Colon (tissue), 2 donors: ENCODE data around the gene ZBTB7C.

Source experiments
- FAIRE-seq: peaks from 2 replicates; lab custom pipeline; 2012; peaks lifted over from hg19 to GRCh38; lab: Jason Lieb, UNC
- donor health status: control.
- donor health status: control.

The ZBTB7C gene

DNA sequence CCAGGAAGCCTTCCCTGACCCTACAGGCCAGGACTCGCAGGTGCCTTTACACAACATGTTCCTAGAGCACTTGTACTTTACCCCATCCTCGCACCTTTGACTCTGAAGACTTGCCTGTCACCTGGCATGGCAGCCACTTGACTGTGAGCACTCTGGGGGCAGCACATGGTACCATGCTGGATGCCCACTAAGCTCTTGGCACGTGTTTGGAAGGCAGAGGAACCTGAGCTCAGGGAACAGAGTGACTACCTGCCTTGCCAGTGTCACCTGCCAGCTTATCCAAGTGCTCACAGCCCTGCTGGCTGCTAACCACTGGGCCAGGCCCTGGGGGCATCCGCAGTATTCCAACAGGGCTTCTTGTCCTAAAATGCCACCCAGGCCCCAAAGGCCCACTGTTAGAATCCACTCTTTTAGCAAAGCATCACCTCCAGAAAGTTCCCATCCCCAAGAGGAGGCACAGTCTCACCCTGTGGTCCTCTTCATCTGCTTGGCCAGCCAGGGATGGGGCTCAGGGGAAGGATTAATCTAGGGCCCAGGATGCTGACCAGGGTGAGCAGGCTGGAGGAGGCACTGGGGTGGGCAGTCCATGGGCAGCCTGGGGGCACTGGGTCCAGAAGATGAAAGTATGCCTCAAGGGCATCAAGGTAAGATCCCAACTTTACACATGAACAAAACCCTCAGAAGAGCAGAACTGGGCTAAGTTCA, 57.0 kb downstream of the ZBTB7C start:
- no peak for FAIRE-seq

- FAIRE-seq: no peak
Observed at GRCh38 chr18:48351216-48352050, 57.8 kb downstream of the ZBTB7C start.

DNA sequence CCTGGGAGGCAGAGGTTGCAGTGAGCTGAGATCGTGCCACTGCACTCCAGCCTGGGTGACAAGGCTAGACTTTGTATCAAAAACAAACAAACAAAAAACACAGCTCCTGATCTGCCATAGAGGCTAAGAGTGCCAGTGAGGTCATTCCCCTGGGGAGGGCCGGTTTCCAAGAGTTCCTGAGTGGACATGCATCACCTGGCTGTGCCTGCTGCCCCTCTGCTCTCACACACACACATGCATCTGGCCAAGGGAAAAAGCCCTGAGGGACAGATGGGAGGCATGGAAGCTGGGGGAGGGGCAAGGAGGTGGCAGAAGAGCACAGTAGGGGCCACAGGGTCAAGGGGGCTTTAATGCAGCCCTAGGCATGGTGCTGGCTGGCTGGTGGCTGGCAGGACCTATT, 60.4 kb downstream of the ZBTB7C start:
- FAIRE-seq: no peak

GRCh38 chr18:48347756-48348326, 61.3 kb downstream of the ZBTB7C start:
- FAIRE-seq: no peak

DNA sequence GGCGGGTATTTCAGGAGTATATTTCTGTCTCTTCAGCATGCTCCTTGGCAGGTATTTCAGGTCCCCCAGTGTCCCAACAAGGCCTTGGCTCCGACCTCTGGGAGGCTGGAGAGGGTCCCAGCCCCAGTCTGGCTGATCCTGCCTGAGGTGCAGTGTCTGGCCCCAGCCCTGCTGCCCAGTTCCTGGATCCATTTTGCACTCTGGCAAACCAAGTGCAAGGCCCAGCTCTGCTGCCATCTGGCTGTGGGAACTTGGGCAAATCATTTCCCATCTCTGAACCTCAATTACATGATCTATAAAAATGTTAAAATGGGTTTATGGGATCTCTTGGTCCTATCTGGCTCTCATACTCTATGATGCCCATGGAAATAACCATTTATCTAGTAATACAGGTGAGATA, 63.6 kb downstream of the ZBTB7C start:
- FAIRE-seq: no peak

DNA sequence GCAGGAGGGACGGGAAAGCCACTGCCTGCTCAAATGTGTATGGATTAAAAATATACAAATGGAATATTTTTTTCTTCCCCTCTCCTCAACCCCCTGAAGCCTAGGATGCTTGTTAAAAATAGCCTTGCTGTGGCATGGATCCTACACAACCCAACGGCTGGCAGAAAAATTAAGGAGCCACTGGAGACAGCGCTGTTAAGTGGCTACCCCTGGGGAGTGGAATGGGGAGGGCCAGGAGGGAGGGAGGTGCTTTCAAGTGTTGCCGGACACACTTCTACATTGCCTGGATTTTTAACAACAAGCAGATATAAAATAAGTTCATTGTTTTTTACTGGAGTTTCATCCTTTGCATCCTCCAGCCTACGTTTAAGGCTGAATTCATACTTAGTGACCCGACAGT, 66.6 kb downstream of the ZBTB7C start:
- no peak for FAIRE-seq

DNA sequence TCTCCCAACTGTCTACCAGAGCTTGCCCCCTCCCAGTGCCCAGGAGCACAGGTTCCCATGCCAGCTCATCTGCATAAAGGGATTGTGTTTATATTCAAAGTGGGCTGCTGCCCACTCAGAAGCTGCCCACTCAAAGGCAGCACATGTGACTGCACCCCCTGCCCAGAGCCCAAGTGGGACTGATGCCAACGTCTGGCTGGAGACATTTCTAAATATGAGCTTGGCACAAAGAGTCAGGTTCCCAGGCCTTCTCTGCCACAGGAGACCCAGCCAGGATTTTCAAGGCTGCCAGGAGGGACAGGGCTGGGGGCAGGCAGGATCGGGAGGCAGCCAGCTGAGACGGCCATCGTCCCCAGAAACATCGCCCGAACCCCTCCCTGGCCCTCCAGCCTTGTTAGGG, 67.1 kb downstream of the ZBTB7C start:
- FAIRE-seq: no peak

- no peak for FAIRE-seq
Observed at GRCh38 chr18:48340560-48340959, 68.6 kb downstream of the ZBTB7C start.

- no peak for FAIRE-seq
Observed at GRCh38 chr18:48339692-48340091, 69.5 kb downstream of the ZBTB7C start.

GRCh38 chr18:48338915-48339314, 70.3 kb downstream of the ZBTB7C start:
- FAIRE-seq: no peak

DNA sequence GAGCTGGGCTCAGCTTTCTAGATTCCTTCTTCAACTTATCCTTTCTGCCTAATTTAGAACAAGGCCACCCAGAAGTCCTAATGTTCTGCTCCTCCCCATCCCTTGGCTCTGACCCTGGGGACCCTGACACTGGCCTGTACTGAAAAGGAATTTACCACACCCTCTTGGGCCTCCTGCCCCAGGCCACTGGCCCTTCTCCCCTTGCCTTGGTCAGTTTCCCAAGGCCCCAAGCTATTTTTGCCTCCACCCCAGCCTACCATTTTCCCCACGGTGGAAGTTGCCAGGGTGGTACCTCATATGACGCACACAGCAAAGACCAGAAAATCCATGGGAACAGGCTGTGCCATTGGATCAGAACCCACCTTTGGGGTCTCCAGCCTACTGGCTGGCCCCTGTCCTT, 72.1 kb downstream of the ZBTB7C start:
- no peak for FAIRE-seq

- no peak for FAIRE-seq
Observed at GRCh38 chr18:48336332-48336731, 72.9 kb downstream of the ZBTB7C start.

GRCh38 chr18:48335829-48336228, 73.4 kb downstream of the ZBTB7C start:
- FAIRE-seq: no peak

DNA sequence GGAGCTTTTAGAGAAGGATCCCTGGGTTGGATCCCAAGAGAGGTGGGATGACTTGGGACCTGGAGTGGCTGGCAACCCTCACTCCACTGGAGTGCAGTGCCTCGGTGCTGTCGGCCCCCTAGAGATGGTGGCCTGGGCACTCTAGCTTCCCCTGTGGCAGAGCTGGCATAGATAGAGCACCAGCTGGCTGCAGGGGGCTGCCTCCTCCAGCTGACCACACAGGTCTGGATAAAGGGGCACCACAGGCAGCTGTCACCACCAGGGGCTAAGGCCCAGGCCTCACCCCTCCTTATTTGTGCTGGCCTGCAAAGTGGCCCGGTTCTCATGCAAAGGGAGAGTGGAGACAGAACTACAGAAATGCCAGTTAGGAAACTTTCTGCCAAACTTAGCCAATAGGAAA, 74.3 kb downstream of the ZBTB7C start:
- FAIRE-seq: no peak

DNA sequence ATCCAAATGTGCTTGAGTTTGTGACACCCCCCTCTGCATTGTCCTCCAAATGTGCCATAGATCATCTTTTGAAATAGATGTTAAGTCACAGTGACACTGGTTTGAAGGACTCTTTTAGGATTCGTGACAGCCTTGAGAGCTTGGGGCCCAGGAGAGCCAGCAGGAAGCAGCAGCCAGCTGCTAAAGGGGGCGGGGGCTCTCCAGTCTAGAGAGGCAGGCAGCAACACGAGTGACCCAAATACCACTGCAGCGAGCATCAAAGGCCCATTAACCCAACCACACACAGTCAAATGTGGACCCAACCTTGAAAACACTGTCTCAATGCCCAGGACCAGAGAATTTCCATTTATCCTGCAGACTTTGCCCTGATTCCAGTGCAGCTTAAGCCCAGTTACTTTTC, 75.6 kb downstream of the ZBTB7C start:
- no peak for FAIRE-seq

DNA sequence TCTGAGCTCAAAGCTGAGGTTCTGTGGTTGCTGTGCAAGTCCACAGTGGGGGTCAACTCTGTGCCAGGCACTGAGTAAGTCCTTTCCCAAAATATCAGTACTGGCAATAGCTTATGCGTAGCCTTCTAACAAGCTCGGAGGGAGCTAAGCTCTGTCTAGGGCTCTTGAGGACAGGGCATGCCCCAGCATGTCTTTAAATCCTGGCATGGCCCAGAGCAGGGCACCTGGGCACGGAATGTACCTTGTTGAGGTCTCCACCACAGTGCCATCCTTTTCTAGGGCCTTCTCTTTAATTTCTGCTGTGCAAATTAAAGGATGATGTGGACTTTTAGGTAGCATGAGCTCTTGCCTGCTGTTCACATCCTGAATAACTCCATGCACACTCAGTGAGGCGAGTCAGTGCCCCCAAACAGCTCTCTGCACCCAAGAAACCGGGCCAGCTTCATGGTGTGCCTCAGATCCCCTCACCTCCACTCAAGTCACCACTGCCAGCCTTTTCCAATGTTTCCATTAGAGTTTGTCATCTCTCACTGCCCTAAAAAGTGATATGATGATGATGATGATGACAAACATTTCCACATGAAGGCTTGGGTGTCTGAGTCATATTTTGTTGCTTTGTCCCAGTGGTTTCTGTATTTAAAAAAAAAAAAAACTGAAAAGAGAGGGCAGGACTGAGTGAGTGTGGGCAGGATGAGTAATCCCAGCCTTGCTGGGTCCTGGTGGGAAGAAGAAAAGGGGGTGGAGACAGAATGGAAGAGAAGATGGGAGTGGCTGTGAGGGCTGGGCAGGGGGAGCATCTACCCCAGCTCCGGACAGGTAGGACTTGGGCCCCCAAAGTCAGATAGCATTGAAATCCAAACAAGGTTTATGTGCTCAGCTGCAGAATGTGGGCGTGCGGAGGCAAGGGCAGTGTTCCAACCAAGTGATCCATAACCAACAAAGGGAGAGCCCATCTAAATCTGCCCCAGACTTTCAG, 78.9 kb downstream of the ZBTB7C start:
- FAIRE-seq: no peak

DNA sequence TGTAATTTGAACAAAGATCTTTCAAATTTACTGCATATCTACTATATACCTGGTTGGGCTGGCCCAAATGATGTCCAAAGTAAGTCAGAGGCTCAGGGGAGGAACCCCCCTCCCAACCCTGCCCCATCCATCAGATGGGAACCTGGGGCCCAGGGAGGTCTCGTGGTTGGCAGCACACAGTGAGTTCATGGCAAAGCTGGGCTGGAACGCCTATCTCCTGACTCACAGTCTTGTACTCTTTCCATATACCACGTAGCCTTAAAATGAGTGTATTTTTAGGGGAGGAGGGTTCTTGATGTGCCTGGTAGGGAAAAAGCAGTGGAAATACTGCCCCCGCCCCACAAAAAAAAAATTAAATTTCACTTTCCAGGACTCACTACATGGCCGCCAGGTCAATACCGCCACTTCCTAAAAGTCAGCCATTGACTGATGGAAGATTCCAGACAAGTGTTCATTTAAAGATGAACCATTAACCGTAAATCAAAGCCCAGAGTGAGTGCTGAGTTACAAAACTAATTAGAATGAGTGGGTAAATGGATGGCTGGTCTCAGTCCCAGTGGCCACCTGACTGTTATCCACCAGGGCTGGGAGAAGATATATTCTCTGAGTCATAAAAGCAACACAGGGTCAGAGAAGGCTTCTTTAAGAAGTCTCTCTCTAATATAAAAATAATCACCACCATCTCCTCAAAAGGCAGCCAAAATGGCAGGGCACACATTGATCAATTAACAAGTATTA, 80.5 kb downstream of the ZBTB7C start:
- FAIRE-seq: no peak

DNA sequence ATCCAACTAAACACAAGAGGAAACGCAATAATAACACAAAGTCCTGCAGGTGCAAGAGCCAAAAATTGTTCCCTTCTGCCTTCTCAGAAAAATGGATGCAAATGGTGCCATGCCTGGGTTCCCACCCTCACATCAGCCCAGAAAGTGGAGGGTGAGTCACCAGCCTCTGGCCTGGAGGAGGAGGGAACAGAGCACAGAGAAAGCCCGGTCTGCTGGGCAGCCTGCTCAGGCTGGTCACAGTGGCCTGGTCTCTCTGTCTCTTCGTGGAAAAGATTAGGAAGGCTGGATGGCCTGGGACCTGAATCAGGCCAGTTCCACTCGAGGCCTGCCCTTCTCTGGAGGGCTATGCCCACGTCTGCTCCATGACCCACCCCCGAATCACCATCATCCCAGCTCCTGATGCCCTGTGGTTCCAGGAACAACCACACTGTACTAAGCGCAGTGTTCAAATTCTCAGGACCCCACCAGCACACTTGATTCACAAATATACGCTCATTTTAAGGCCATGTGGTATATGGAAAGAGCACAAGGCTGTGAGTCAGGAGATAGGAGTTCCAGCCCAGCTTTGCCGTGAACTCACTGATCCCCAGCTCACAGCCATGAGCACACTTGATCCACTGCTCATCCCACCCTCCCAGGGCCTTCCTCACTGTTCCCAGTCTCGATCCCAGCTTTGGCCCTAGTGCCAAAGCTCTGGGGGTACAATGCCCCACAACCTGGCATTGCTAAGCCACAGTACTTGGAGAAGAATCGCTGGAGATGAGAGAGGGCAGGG, 82.1 kb downstream of the ZBTB7C start:
- FAIRE-seq: no peak

DNA sequence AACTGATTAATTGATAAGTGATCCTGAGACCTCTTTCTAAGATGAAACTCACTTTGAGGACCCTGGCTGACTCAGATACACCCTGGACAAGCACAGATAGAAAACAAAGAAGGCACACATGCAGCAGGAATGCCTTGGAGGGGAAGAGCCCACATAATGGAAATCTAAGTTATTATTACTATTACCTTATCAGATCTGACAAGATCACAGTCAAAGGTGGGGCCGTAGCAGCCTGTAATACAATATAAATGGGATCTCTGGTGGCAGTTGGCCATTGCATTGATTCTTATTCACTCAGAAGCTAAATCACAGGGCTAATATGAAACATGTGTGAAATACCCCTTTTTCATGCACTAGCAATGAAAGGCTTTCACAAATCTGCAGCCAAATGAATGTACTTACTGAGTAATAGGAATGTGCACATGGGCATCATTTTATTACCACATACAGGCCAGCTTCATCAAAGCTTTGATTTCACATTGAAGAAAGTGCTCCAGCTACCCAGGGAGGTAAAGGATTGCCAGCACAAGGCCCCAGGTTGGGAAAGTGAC, 84.0 kb downstream of the ZBTB7C start:
- no peak for FAIRE-seq

- no peak for FAIRE-seq
Observed at GRCh38 chr18:48324651-48325050, 84.5 kb downstream of the ZBTB7C start.
